Mammary epithelial cell (primary cell): ENCODE data around the gene SS18.

ENCODE experiments used
- CTCF ChIP-seq, 2 donors: IDR thresholded peaks in 1 of 2; conservative IDR thresholded peaks in 1 of 2; 2 replicates each; pipeline ENCODE4 v1.5.1; 2011 to 2012; ENCODE audit warnings: inconsistent platforms in 2 of 2, low read length in 2 of 2, mild to moderate bottlenecking in 2 of 2, control low read depth in 1 of 2, low read depth in 1 of 2; ENCODE audit not compliant: insufficient read depth in 1 of 2; ENCODE audit errors: extremely low read depth in 1 of 2
- EZH2 ChIP-seq: IDR thresholded peaks from 2 replicates; pipeline ENCODE4 v1.6.1; 2012; ENCODE audit warnings: low read length, inconsistent platforms, borderline replicate concordance

GRCh38 chr18:26088487-26088886 is 1.9 kb downstream of the SS18 start:
- TF ChIP-seq EZH2 (no peak), CTCF (conservative IDR thresholded peaks at IDR 0.05 in 1 of 2, IDR thresholded peaks at IDR 0.05 in 1 of 2; ENCODE audit: extremely low read depth in 1 of 2, insufficient read depth in 1 of 2, low read depth in 1 of 2, low read length in 2 of 2) (no peak)
